Daoy (cell line): ENCODE measurements around the gene ICE2. TPM values are rescaled to one million over a fixed set of nuclear protein-coding genes. Genes with fewer than 3 reads are reported as not detected.
"Not testable (repeated sequence)": the region's sequence is repeated elsewhere in the genome, so short reads cannot be mapped to it uniquely, and the experiment has no call there.

Experiments used
- DNase-seq: peaks from one replicate; pipeline ENCODE4 v3.0.0-alpha.2; 2015; ENCODE audit warnings: low read depth
- total RNA-seq: library from RNA; depleted of rRNA; stranded (reverse); fragments of >200 nt; shearing (Covaris generic); gene quantifications from 2 replicates; pipeline ENCODE4 v1.2.3, GENCODE V29; 2014

ICE2 gene
- total RNA-seq, 1 experiment from 2014 or later = 20.2 TPM

GRCh38 chr15:60444289-60444912 is 34.5 kb downstream of the ICE2 start:
- DNase-seq = peak; percentile 9

DNA sequence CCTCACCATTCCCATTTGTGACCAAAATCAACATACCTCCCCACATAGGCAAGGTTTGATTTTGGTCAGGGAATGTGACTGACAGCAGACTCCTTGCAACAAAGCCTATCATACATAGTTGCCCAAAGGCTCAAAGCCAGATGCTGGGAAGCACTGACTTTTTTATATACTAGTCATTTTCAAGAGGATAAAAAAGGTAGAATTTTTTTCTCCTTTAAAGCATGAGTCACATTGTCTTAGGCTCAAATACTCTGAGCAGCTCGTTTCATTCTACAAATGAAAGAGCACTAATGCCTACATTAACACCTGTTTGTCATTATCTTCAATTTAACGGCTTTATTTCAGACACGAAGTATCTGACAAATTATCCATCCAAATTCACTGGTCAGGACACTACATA is 36.2 kb downstream of the ICE2 start:
- DNase-seq = no peak

GRCh38 chr15:60442031-60442650 is 36.8 kb downstream of the ICE2 start:
- DNase-seq = no peak

GRCh38 chr15:60441331-60441730 is 37.6 kb downstream of the ICE2 start:
- no peak for DNase-seq

GRCh38 chr15:60438646-60439045 is 40.3 kb downstream of the ICE2 start:
- no peak for DNase-seq

- DNase-seq = no peak
Measured at GRCh38 chr15:60428935-60429334, 50.0 kb downstream of the ICE2 start.

DNA sequence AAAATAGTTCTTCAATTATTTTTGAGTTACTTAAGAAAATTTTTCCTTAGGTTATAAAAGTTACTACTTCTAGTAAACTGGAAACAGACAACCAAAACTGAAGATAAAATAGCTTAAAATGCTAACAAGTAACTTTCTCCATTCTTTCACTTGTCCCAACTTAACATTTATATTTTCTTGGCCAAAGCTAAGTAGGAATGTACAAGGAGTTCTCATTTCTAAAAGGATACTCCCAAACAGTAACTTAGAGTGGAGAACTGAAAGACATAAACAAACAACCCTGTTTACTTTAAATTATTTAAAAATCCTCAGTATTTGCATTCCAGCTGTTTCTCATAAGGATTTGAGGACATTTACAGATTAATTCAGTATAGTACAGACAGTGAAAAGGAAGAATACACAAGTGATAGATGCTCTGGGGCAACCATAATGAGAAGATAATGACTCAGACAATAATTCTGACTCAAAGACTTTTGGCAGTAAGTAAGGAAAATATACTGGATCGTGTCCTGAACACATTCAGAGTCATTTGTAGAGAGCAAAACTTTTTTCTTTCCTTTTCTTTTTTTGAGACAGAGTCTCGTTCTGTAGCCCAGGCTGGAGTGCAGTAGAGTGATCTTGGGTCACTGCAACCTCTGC is 52.0 kb downstream of the ICE2 start:
- DNase-seq = peak; percentile 29

GRCh38 chr15:60425461-60425860 is 53.5 kb downstream of the ICE2 start:
- no peak for DNase-seq

DNA sequence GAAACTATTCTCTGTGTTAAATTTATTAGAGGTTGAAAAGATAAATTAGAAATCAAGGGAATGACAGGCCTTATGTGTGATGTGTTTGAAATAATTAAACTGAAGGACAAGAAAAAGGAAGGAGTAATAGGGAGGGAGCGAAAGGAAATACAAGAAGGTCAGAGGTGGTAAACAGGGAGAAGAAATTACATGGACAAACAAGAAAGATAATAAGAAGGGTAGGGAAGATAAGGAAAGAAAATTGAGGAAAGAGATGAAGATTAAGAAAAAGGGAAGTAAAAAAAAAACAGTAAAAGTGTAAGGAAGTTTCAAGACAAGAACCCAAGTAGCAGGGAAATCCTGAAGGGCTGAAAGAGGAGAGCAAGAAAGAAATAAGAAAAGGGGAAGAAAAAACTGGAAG is 54.9 kb downstream of the ICE2 start:
- DNase-seq = no peak

- peak; percentile 83 for DNase-seq
Measured at GRCh38 chr15:60423537-60423936, 55.4 kb downstream of the ICE2 start.

DNA sequence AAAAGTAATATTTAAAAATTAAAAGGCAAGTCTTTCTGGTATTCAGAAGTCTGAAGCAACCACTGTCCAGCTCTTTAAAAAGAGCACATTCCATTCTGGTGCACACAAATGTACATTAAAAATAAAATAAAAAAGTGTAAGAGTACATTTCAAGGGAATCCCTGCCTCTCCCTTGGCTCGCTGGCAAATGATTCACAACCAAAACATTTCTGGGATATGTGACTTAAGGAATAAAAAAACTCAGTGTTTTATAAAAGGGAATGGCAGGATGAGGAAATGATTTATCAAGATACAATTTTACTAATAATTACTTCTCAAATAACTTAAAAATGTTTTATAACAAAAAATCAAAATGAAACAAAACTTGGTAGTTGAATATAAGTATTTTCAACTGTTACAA is 57.4 kb downstream of the ICE2 start:
- peak; percentile 58 for DNase-seq

DNA sequence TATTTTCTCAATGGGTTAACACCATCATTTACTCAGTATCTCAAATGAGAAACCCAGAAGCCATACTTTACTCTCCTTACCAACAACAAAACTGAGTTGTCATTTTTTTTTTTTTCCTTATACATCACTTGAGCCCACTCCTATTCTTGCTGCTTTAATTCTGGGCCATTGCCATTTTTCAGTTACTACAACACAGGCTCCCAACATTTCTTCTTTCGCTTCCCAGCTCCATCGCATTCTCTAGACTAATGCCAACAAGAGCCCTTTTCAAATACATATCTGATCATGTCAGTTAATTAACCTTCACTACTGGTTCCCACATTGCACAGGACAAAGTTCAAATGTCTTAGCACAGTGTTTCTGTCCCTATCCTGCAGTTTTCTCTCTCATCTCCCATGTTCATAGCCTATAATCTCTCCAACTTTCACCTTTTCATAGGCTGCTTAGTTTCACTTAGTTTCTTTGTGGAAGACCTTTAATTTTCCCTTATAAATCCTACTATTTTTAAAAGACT is 58.7 kb downstream of the ICE2 start:
- no peak for DNase-seq

DNA sequence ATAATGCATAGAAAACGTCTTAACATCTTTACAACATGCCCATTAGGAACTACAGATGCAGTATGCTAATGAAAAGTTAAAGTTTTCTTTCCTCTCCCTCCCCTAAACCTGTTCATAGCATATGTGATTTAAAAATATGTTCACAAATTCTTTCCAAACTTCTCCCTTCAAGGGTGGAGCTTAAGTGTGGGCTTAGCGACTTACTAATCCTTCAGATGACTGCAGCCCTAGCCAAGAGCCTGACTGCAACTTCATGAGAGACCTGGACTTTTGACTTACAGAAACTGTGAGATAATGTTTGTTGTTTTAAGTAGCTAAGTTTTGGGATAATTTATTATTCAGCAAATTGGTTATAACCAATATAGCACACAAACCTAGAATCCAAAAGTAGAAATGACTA is 59.2 kb downstream of the ICE2 start:
- DNase-seq = no peak

DNA sequence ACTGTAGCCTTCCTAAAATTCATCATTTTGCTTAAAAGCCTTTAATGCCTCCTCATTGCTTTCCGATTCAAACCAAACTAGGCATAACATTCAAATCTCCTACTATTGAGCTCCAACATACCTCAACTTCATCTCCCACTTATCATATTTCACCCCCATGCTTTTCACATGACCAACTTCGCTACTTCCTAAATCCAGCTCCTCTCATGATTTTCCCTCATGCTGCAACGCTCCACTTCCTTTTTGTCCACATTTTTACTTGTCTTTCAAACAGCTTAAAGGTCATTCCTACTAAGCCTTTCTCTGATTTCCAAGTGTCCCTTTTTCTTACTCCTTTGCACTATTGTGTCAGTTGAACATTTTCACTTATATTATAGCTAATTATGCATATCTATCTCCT is 60.8 kb downstream of the ICE2 start:
- DNase-seq = no peak

GRCh38 chr15:60417112-60417511 is 61.8 kb downstream of the ICE2 start:
- DNase-seq = no peak

GRCh38 chr15:60416484-60416883 is 62.5 kb downstream of the ICE2 start:
- no peak for DNase-seq

- no peak for DNase-seq
Measured at GRCh38 chr15:60414016-60414682, 64.8 kb downstream of the ICE2 start.

- DNase-seq = no peak
Measured at GRCh38 chr15:60413231-60413824, 65.6 kb downstream of the ICE2 start.

DNA sequence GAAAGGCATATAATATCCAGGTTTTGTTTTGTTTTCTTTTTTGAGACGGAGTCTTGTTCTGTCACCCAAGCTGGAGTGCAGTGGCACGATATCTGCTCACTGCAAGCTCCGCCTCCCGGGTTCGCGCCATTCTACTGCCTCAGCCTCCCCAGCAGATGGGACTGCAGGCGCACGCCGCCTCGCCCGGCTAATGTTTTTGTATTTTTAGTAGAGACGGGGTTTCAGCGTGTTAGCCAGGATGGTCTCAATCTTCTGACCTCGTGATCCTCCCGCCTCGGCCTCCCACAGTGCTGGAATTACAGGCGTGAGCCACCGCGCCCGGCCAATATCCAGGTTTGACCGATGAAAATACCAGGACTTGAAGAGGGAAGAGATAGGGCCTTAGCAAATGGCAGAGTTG is 66.1 kb downstream of the ICE2 start:
- not testable (repeated sequence) for DNase-seq

GRCh38 chr15:60411774-60412425 is 67.0 kb downstream of the ICE2 start:
- DNase-seq = no peak

GRCh38 chr15:60410350-60410749 is 68.6 kb downstream of the ICE2 start:
- DNase-seq = not testable (repeated sequence)
